Liver (tissue), 3 donors: ENCODE results near the gene THAP2.

Experiments used
- CTCF ChIP-seq: fragments of 150-350 bp; IDR thresholded peaks from 2 replicates; pipeline ENCODE4 v1.5.1; 2017; ENCODE audit warnings: improper control_type of control experiment, low read depth, low read length; ENCODE audit not compliant: missing input control
- EGR1 ChIP-seq, 2 donors: IDR thresholded peaks; 2 replicates each; pipeline ENCODE4 v1.6.1; 2016 to 2018; ENCODE audit warnings: antibody characterized with exemption in 2 of 2, low read depth in 2 of 2
- GABPA ChIP-seq, 2 donors: IDR thresholded peaks in 1 of 2; conservative IDR thresholded peaks in 1 of 2; 2 replicates each; pipeline ENCODE4 v1.6.1; 2016; ENCODE audit warnings: antibody characterized with exemption in 2 of 2, mild to moderate bottlenecking in 1 of 2, moderate library complexity in 1 of 2
- HNF4G ChIP-seq: IDR thresholded peaks from 2 replicates; pipeline ENCODE4 v1.6.1; 2016; ENCODE audit warnings: antibody characterized with exemption
- JUND ChIP-seq, 2 donors: IDR thresholded peaks; 2 replicates each; pipeline ENCODE4 v1.6.1; 2016; ENCODE audit warnings: antibody characterized with exemption in 2 of 2
- MAX ChIP-seq: IDR thresholded peaks from 2 replicates; pipeline ENCODE4 v1.6.1; 2016; ENCODE audit warnings: antibody characterized with exemption
- RAD21 ChIP-seq, 2 donors: IDR thresholded peaks; 2 replicates each; pipeline ENCODE4 v1.6.1; 2016; ENCODE audit warnings: antibody characterized with exemption in 2 of 2, mild to moderate bottlenecking in 2 of 2
- REST ChIP-seq: IDR thresholded peaks from 2 replicates; pipeline ENCODE4 v1.6.1; 2016; ENCODE audit warnings: antibody characterized with exemption, mild to moderate bottlenecking
- RXRA ChIP-seq, 2 donors: IDR thresholded peaks; 2 replicates each; pipeline ENCODE4 v1.6.1; 2017 to 2018; ENCODE audit warnings: antibody characterized with exemption in 2 of 2, mild to moderate bottlenecking in 1 of 2
- SP1 ChIP-seq: IDR thresholded peaks from 2 replicates; pipeline ENCODE4 v1.6.1; 2018; ENCODE audit warnings: antibody characterized with exemption, mild to moderate bottlenecking
- TAF1 ChIP-seq: conservative IDR thresholded peaks from 2 replicates; pipeline ENCODE4 v1.6.1; 2016; ENCODE audit warnings: antibody characterized with exemption, mild to moderate bottlenecking
- YY1 ChIP-seq: IDR thresholded peaks from 2 replicates; pipeline ENCODE4 v1.6.1; 2016; ENCODE audit warnings: antibody characterized with exemption, mild to moderate bottlenecking
- donor health status: healthy.
- donor health status: healthy.

- no peak for TF ChIP-seq SP1
- no peak for TF ChIP-seq CTCF
- no peak for TF ChIP-seq JUND (IDR thresholded peaks at IDR 0.05)
- no peak for TF ChIP-seq RAD21 (IDR thresholded peaks at IDR 0.05)
- TF ChIP-seq TAF1, result no peak
- no peak for TF ChIP-seq REST
- no peak for TF ChIP-seq YY1
- TF ChIP-seq EGR1 (IDR thresholded peaks at IDR 0.05; ENCODE audit: low read depth in 2 of 2), result no peak
- TF ChIP-seq GABPA (IDR thresholded peaks at IDR 0.05 in 1 of 2, conservative IDR thresholded peaks at IDR 0.05 in 1 of 2), result no peak
- no peak for TF ChIP-seq HNF4G
- no peak for TF ChIP-seq MAX
- TF ChIP-seq RXRA (IDR thresholded peaks at IDR 0.05), result no peak
These were observed 21.3 kb downstream of the THAP2 start for GRCh38 chr12:71685312-71685906.
